NCI-H345 treated with DMSO at 0.1 percent for 48 hours (cell line): ENCODE results near the gene INHA.

Experiments
- DNase-seq: peaks from one replicate; lab custom pipeline; 2025; ENCODE audit not compliant: unreplicated experiment; lab: John Stamatoyannopoulos, UW

The INHA gene

DNA sequence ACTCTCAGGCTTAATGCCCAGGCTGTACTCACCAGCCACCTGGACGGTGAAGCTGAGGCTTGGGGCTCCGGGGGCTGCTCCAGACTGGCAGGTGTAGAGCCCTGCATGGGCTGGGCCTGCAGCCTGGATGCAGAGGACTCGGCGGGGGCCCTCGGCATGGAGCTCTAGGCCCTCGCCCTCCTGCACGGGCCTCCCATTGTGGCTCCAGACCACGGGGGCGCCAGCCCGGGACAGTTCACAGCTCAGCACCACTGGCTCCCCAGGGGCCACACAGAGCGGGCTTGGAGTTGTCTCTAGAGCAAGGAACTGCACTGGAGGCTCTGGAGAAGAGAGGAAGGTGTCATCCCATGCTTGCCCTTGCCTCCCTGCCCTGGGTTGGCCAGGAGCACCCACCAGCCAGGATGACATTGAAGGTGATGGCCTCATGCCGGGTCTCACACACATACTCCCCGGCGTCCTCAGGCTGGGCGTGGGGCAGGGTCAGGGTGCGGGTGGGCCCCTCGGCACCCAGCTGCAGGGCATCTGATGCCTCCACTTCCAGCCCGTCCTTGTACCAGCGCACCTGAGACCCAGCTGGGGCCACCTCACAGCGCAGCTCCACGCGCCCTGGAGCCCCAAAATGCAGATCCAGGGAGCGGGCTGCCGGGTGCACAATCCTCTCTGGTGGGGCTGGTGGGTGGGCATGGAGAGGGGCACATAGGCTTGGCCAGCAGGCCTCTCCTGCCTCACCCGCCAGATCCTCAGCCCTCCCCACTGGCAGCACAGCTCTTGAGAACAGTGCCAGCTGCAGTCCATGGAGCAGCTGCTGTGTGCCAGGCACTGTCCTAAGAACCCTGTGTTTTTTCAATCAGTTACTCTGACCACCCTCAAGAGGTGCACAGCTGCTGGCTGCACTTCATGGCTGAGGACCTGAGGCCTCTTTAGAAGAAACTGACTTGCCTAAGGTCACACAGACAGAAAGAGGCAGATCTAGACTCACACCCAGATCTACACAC, 14.0 kb upstream of the INHA start:
- DNase-seq, result no peak

DNA sequence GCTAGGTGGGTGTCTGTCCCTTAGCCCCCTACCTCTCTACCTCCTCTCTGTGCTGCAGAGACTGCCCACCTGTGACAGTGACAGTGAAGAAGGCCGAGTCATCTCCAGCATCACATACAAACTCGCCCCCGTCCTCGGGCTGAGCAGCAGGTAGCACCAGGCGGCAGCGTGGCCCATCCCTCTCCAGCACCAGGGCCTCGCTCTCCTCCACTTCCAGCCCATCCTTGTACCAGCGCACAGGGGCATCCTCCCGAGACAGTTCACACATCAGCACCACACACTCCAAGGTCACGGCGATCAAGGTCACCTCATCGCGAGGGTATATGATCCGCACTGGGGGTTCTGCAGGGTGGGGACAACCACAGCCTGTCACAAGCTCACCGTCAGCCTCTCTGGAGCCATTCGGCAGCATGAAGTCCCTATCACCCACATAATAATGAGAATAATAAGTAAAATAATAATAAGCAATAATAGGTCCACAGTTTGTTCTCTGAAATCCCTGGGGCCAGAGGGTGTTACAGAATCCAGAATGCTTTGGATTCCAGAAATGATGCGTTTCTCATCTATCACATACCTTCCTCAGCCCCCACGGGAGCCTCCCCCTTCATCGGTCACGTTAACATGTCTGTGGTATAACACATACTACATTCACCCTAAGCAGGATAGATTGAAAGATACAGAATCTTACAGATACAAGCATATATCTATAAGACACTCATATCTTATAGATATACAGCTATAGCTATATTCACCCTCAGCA, 12.8 kb upstream of the INHA start:
- no peak for DNase-seq

DNA sequence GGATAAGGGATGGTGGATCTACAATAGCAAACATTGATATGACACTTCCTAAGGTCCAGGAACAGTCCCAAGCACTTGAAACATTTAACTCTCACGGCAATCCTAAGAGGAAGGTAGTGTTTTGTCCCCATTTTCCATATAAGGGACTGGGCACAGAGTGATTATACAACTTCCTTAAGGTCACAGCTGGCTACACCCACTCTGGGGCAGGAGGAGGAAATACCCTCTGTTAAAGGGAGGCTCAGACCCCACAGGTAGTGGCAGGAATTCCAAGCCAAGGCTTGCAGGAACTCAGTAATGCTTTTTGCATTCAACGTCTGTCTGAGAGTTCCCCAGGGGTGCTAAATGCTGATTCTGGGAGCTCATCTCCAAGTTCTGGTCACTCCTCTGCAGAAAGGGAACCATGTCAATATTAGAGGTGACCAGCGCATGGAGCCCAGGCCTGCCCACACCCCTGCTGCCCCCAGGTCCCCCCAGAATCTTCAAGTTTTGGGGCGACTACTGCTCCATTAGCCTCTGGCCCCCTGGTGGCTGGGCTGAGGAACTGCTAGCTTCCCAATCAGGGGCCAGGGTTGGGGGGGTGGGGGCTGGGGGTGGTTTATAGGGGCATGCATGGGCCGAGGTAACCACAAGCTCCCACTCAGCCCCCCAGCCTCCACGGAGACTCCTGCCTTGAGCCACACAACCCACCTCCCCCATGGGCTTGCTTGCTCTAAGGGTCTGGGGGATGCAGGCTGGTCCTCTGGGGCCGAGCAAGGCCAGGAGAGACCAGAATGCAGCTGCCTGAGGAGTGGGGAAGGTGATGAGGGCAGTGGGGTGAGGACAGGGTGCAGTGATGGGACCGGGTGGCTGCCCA, 11.8 kb upstream of the INHA start:
- DNase-seq, result no peak

GRCh38 chr2:219560893-219561178, 11.3 kb upstream of the INHA start:
- no peak for DNase-seq

DNA sequence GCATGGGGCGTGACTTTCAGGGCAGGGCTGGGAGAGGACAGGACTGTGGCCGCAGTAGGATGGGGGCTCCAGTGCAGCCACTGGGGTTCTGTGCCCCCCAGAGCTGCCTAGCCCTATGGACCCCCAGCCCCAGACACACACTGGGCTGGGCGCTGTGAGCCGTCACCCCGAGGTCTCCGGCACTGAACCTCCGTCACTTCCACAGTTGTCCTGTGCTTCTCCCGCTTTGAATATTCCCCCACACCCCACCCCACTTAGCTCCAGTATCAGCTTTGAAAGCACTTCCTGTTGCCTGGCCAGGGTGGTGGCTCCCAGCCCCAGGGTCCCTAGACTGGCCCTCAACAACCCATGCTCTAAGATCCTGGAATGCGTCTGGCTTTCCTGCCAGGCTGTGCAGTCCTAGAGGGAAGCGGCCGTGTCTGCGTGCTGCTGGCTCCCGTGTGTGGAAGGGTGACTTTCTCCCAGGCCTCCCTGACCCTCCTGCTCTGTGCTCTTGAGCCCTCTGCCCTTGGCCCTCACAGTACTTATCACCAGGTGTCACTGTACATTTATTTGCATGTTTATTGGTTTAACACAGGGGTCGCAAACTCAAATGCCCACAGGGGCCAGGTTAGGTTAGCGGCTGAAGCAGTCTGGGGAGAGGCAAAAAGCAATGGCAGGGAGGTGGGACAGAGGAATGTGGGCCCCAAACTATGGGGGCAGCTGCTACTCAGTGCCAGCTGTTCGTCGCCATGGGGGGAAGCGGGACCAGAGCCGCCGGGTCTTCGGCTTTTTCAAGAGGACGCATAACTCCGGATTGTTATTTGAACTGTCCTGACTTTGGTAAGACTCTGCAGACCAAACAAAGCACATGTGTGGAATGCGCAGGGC, 10.7 kb upstream of the INHA start:
- DNase-seq, result no peak

DNA sequence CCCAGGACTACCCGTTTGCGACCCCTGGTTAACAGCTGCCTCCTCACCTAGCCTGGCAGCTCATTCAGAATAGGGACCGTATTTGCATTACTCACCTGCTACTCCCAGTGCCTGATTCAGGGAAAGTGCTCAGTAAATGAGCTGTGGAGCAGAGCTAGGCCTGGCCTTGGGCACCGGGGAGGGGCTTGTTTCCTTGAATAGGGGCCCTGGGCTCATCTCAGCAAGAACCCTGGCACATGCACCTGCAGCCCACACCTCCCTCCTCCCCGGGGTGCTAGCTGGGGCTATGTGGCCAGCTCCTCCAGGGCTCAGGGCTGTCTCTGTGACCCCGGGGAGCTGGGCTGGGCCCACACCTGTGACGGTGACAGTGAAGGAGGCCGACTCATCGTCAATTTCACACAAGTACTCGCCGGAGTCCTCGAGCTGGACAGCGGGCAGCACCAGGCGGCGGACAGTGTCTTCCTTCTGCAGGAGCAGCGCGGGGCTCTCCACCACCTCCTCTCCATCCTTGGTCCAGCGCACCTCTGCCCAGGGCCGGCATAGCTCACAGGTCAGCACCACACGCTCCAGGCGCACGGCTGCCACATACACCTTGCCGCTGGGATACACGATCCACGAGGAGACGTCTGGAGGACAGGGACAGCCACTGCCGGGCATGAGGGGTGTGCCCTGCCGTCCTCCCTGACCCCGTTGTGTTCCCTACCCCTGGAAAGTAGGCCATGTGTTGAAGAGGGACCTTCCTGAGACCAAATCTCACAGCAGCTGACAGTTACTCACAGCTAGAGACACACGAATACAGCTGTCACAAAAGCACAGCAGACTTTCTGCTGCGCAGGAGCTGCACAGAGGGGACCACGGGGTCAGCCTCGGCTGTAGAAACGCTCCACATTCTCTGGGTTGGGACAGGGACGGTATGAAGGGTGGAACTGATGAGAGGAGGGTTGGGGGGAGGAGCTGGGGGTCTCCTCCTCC, 9.8 kb upstream of the INHA start:
- peak; percentile 78 for DNase-seq

DNA sequence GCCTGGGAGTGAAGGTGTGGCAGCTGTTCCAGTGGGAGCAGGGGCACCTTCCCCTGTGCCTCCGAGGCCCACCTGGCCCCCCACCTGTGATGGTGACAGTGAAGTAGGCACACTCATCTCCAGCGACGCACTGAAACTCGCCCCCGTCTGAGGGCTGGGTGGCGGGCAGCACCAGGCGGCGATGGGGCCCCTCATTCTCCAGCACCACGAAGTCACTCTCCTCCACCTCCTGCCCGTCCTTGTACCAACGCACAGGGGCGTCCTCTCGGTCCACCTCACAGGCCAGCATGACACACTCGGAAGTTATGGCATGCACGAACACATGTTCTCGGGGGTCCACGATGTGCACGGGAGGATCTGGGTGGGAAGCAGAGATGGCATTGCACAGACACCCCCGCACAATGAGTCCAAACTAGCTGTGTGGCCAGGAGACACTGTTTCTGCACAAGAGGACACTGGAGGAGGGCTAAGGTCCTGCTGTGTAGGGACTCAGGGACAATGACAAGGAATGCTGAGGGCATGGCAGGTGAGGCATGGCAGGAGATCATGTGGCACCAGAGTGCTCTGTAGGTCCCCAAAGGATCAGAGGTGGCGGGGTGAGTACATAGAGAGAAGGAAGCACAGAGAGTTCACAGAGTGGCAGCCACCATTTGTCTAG, 8.7 kb upstream of the INHA start:
- no peak for DNase-seq

- DNase-seq, result no peak
Observed at GRCh38 chr2:219565130-219566080, 6.7 kb upstream of the INHA start.

GRCh38 chr2:219566640-219567039, 5.5 kb upstream of the INHA start:
- DNase-seq, result no peak

DNA sequence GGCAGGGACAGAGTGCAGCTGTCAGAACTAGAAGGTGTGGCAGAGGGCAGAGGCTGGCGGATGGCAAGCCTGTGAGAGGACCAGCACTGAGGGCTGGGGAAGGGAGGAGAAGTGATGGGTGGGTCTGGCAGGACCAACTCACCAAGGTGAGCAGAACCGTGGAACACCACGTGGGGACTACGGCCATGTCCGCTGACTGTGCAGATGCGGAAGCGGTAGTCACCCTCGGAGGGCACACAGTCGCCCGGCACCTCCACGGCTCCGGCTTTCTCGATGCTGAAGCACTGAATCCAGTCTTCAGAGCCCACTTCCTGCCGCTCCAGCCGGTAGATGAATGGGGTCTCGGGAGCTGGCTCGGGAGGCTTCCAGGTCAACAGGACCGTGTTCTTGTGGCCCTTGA, 5.0 kb upstream of the INHA start:
- no peak for DNase-seq

DNA sequence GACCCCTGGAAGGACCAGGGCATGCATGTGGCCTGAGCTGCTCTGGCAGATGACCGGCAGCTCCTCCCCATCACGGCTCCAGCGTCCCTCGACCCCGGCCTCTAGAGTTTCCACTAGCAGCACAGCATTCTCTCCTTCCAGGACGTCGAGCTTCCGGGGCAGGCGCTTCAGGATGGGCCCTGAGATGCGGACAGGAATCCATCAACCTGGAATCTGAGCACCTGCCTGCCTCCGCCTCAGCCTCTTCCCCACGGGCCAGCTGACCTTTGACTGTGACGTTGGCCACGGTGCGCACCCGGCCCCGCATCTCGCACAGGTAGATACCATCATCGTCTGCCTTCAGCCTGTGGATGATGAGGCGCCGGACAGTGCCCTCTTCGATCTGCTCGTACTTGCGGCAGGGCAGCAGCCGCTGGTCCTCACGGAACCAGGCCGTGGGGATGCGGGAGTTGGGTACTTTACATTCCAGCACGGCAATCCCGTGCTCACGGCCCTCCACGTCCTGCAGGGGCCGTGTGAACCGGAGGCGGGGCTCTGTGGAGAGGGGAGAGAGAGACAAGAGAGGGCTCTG, 4.2 kb upstream of the INHA start:
- DNase-seq, result no peak

GRCh38 chr2:219569041-219569440, 3.1 kb upstream of the INHA start:
- DNase-seq, result no peak

GRCh38 chr2:219569635-219570034, 2.5 kb upstream of the INHA start:
- DNase-seq, result no peak

GRCh38 chr2:219570194-219570923, 1.8 kb upstream of the INHA start:
- no peak for DNase-seq

- DNase-seq, result no peak
Observed at GRCh38 chr2:219570924-219571310, 1.2 kb upstream of the INHA start.

DNA sequence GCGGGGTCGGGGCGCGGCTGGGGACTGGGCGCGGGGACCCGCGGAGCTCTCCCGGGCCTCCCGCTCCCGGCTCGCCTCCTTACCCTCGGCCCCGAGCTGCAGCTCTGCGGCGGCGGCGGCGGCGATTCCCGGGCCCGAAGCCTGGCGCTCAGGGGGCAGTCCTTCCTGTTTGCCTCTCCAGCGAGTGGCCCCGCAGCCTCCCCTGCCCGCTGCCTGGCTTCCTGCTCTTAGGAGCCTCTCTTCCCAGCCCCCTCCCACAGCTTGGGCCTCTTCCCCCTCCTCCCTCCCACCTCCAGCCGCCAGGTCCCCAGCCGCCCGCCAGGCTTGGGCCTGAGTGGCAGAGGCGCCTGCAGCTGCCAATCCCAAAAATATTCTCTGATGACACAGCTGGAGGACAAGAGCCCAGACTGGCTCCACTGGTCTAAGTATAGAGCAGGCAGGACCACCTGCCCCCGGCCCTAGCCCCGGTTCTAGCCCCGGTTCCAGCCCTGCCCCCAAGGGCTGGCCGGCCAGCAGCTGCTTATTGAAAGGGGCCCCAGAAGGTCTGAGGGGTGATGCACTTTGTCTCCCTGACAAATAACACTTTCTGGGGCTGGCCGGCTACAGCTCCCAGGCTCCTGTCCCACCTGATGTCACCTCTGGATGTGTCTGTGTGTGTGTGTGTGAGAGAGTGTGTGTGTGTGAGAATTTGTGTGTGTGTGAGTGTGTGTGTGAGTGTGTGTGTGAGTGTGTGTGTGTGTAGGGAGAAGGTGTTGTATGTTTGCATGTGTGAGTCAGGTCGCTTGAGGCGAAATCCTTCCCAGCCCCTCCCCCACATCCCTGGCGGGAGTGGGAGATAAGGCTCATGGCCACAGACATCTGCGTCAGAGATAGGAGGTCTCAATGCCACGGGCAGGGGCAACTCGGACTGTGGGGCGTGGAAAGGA, 536 bp upstream of the INHA start, which contains the start of gene OBSL1:
Gene OBSL1 (minus strand): TSS at position 229 of the 926 bp plus-strand sequence. CDS start 307 bp downstream, outside the sequence.
- DNase-seq, result peak; percentile 56
